Activated CD8-positive, alpha-beta memory T cell treated with anti-CD3 and anti-CD28 coated beads, Interleukin-2, amount 50 U/mL, for 1 hour (primary cell): ENCODE measurements around the gene RPS15.
A peak's percentile ranks its signal among the peaks of the same experiment; 100 is the strongest.
"Not testable (repeated sequence)": the region's sequence is repeated elsewhere in the genome, so short reads cannot be mapped to it uniquely, and the experiment has no call there.

Experiments
- DNase-seq: peaks from one replicate; pipeline ENCODE4 v3.0.0-alpha.2; 2020; ENCODE audit errors: extremely low read depth

RPS15 gene

DNA sequence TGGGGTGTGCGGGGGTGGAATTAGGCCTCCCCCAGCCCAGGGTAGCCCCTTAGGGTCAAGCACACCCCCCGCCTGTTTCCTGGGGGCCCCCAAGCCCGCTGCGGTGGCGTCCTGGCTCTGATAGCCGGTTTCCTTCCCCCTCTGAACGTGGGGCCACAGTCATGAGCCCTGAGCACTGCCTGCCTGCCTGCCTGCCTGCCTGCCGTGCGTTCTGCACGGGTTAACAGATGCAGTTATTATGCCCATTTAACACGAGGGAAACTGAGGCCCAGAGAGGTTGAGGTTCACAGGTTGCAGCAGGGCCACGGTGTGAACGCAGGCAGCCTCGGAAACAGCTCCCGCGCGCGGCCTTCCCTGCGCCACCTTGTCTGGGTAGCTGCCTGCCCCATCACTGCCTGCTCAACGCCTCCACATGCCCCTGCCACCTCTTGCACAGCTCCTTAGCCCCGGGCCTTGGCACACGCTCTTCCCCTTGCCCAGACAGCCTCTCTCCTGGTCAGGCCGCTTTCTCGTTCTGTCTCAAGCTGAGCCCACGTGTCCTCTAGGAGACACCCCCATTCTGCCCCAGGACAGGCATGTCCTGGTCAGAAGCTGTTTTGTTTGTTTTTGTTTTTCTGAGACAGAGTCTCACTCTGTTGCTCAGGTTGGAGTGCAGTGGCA is 35.7 kb upstream of the RPS15 start:
- no peak for DNase-seq

DNA sequence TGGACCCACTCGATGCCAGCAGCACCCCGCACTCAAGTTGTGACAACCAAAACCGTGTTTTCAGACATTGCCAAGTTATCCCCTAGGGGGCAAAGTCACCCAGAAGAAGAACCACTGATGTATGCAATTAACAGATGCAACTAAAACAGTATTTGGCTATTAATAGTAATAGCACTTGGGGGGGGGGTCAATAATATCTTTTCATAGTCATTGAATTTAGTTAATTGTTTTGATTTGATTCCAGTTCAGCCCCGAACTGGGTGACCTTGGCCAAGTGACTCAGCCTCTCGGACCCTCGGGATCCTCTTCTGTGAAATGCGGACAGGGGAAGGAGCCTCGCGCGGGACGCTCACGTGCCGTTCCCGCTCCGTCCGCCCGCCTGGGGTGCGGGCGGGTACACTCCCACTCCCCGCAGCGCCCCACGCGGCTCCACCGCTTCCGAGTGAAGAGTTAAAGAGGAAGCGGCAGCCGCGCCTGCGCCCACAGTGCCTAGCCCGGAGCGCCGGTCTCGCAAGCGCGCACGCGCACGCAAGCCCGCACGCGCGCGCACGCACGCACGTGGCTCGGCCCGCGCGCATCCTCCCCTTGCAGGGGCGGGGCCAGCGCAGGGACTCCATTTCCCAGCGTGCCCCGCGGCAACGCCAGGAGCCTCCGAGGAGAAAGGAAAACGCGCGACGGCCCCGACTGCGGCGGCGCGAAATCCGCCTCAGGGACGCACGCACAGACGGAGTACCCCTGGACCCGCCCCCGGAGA is 31.2 kb upstream of the RPS15 start:
- peak; percentile 92 for DNase-seq

DNA sequence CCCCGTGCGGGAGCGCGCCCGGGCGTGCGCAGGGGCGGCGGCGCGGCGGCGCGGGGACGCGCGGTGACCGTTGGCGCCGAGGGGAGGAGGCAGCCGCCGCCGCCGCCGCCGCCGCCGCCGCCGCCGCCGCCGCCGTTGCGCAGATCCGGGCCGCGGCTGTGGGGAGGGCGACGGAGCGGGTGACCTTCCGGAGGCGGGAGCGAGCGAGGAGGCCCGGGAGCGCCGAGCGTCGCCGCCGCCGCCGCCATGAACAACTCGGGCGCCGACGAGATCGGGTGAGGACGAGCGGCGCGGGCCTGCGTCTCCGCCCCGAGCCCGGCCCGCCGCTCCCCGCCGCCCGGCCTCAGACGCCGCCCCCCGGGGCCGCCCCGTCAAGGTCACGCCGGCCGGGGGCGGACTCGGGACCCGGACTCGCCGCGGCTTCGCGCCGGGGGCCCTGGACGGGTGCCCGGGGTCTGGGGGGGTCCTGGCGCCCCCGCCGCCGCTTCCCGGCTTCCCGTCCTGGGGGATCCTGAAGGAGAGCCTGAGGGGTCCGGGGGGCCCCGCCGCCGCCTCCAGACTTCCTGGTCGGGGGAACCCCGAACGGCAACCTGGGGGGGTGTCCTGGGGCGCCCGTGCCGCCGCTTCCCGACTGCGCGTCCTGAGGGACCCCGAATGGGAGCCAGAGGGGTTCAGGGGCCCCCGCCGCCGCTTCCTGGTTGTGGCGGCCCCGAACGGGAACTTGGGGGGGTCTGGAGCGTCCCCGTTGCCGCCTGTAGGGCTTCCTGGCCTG is 30.5 kb upstream of the RPS15 start, which contains the start of gene DAZAP1:
TSS of gene DAZAP1 (plus strand) at position 59 of the 772 bp plus-strand sequence. CDS start at position 247, 188 bp downstream.
- no peak for DNase-seq

DNA sequence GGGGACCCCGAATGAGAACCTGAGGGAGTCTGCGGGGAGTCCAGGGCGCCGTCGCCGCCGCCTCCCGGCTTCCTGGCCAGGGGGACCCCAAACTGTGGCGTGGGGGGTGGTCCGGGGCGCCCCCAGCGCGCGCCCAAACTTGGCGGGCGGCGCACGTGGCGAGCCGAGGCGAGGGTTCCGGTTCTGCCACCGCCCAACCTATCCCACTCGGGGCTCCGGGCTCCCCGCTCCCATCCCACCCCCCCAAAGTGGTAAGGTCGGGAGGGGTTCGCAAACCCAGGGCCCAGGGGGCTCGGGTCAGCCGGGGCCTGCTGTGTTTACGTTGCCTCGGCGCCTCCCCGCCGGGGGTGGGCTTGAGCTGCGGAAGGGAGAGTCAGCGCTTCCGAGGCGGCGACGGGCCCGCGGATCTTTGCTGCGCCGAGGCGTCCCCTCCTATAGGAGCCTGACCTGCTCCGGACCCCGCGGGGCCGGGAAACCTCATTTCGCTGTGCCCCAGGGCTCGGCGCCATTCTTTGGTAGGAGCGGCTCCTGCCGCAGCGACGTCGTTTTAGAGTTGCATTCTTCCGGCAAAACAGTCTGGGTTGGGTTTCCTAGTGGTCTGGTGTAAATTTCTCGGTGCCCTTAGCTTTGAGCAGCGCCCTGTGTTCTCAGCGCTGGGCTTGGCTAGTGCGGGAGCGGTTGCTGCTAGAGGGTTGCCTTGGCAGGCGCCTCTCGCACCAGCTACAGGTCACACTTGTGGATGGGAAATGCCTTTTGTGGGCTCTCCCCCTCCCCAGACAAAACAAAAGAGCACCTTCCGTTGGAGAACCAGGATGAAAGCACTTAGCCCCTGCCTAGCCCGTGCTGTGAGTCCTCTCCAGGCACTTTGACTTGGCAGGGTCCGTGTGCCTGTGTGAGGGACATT is 29.6 kb upstream of the RPS15 start:
- DNase-seq, result no peak

DNA sequence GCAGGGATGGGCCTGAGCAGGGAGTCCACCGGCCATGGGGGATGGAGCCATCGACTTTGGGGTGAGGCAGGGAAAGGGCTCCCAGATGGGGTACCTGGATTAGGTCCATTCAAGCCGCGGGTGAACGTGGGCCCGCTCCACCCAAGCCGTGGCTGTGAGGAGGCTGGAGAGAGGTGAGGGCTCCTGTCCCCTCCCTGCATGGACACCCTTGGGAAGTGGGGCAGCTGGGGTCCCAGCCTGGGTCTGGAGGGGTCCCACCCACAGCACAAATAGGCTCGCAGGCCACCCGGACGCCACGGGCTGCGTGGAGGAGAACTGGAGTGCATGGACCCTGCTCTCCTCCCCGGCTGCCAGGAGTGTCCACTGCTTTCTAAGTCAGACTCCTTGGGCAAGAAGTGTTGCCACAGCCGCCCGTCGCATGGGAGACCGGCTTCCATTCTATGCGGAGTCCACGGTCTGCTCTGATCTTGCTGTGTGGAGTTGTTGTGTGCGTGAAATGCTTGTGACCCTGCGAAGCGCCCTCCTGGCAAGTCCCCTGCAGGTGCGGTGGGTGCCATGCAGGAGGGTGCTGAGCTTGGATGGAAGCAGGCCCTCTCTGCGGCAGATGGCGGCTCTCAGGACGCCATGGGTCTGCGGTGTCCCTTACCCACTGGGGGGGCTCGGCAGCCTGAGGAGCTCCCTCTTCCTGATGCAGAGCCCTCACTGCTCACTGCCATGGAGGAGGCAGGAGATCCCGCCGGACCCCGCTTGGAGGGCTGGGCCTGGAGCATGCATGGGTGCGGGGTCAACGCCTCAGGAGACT is 28.8 kb upstream of the RPS15 start:
- DNase-seq, result no peak

DNA sequence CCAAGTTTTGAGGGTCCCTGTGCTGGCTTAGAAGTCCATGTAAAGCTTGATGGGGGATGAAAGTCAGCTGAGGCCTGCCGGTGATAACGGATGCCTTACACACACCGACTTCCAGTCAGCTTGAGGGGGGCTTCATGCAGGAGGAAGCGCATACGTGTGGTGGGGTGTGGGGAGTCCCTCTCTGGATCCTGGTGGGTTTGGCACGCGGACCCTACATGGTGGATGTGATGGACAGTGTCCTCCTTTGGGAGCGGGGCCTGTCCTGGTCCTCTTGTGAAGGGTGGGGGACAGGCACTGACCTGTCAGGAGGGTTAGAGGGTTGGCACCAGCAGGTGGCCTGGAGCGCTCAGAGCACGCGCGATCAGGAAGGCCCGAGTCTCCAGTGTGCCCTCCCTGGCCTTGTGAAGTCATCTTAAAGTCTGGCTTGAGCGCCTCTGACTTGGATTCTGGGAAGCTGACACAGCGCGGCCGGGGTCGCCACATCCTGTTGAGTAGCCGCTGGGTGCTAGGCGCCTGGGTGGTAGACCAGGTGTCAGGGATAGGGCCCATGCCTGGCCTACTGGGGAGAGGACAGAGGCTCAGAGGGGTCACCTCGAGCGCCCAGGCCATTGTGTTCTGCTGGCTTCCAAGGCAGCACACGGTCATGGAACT is 27.9 kb upstream of the RPS15 start:
- no peak for DNase-seq

DNA sequence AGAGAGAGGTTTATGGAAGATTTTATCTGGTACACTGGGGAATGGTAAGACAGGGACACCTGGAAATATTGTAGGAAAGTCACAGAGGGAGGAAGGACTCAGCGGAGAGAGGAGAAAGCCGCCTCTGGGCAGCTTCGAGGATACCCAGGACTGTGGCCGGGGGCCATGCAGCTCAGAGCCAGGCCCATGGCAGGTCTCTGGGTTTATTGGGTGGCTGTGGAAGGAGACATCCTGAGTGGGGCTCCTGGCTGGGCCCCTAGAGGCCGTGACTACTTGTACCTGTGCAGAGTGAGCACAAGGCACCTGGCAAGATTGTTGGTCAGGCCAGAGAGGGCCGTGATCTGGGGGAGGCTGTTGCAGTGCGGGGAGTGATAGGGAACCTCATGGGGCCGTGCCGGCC is 27.4 kb upstream of the RPS15 start:
- no peak for DNase-seq

DNA sequence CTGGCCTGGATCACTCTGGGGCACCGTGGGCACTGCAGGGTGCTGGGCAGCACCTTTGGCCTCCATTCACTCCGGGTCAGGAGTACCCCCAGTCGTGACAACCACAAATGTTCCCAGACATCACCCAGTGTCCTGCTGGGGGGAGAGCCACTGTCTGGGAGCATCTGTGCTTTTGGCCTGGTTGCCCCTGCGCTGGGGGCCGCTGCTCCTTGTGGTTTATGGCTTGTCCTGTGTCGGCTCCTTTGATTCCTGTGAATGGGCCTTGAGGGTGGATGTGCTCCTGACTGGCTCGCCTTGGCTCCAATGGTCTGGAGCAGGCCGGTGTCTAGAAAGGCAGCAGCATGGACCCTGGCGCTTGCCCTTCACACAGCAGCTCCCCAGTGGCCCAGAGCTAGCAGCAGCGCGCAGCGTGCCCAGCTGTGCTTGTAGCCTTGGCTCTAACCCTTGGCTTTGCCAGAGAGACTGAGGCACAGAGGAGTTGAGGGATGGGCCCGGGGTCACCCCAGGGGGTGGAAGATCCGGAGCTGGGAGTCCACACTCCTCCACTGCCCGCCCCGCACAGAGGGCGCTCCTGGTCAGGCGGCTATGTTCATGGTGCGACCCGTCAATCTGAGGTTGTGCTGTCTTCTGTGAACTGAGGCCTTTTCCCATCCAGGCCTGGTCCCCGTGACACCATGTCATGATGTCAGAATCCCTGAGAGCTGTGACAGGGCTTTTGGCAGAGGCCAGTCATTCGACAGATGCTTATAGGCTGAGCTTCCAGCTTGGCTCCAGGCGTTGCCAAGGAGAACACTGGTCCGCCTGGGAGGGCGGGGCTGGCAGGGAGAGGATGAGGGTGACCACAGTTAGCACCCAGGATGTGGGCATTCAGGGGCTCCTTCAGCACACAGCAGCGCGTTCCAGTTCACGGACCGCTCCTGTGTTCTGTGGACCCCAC is 26.7 kb upstream of the RPS15 start:
- DNase-seq, result no peak

DNA sequence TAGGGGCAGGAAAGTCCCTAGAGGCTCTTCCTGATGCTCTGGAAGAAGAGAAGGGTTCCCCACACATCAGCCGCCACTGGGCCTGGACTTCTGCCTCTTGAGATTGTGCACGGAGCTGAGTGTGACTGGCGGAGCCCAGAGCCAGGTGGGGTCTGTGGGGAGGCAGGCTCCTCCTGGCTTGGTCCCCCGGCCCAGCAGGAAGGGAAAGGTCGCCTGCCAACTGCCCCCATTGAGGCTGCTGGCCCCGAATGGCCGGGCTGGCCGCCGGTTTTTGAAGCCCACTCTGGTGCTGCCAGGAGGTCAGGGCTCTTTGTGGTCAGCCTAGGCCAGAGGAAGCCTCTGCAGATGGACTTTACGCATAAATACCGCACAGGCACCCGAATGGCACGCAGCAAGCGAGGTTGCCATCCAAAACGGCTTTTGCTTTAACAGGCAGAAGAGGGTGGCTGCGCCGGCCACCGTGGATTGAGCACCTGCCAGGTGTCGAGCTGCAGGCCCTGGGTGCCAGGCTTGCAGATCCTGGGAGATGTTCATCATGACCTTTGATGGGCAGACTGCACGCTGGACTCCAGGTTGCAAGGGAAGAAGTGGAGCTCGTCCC is 25.8 kb upstream of the RPS15 start:
- no peak for DNase-seq

DNA sequence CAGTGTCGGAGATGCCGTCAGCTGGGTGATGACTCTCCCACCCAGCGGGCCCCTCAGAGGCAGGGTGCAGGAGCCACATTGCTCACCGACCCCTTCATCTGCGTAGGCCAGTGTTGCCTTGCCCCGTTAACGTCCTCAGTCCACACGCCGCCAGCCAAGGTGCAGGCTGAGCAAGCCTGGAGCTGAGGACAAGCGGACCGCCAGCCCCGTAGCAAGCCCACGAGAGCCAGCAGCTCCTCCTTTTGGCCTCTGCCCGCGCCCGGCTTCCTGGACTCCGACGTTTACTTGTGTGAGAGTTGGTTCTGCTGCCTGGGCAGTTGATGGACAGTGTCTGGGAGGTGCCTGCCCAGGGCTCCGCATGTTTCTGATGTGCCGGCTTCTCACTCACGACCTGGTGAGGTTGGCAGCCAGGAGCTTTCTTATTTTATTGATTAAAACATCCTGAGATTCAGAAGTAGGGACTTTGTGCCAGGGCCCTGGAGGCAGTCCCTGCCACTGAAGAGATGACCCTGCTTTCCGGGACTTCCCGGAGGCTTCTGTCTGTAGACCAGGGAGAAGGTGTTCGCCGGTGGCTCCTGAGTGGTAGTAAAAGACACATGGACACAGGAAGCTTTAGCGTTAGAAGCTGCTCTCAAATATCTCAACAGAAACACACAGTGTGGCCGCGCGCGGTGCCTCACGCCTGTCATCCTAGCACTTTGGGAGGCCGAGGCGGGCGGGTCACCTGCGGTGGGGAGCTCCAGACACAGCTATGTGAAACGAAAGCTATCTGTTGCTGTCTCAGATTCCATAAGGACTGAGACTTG is 25.0 kb upstream of the RPS15 start:
- no peak for DNase-seq

DNA sequence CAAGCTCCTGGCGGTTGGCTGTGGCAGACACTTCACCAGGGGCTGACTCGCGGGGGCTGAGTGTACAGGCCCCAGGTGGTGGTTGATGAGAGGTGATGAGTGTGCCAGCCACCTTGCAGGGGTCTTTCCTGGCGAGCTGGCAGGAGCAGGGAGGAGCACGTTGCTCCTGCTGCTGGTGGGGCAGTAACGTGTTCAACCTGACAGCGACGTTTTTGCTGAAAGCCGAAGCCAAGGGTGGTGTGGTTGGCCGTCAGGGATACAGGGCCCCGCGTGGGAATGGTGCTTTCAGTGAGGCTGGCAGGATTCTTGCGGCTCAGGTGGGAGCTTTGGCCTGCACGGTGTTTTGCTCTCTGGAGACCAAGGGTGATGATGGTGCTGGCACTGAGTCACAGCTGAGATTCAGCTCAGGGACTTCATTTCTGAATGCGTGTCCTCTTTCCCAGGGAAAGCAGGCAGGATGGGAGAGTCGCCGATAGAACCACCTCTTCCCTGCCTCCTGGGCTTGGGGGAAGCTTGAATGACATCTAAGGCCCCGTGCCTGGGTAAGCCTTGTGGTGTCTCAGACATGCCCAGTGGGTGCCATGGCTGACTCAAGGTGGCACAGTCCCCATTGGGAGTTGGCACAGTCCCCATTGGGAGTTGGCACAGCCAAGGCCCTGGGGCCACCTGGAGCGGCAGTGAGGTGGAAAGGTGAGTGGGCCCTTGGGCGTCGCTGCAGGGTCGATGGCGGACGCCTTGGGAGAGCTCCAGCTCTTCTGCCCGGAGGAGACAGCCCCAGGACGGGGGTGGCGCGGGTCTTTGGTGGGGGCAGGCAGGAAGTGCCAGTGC is 22.0 kb upstream of the RPS15 start:
- no peak for DNase-seq

DNA sequence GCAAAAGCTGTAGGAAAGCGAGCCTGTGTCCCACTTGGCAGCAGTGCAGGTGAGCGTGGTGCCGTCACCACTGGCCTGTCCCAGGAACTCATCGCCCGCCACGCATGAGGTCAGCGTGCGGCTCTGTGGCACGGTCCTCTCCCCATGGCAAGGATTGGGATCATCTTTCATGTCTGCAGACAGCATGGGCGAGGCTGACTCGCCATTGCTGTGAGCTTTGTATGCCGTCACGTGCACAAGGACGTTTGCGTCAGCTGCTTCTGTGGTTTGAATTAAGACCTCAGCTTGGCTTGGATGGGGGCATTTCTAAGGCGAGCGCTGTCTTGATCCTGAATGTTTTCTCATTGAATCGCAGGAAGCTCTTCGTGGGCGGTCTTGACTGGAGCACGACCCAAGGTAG is 21.1 kb upstream of the RPS15 start:
- DNase-seq, result no peak

DNA sequence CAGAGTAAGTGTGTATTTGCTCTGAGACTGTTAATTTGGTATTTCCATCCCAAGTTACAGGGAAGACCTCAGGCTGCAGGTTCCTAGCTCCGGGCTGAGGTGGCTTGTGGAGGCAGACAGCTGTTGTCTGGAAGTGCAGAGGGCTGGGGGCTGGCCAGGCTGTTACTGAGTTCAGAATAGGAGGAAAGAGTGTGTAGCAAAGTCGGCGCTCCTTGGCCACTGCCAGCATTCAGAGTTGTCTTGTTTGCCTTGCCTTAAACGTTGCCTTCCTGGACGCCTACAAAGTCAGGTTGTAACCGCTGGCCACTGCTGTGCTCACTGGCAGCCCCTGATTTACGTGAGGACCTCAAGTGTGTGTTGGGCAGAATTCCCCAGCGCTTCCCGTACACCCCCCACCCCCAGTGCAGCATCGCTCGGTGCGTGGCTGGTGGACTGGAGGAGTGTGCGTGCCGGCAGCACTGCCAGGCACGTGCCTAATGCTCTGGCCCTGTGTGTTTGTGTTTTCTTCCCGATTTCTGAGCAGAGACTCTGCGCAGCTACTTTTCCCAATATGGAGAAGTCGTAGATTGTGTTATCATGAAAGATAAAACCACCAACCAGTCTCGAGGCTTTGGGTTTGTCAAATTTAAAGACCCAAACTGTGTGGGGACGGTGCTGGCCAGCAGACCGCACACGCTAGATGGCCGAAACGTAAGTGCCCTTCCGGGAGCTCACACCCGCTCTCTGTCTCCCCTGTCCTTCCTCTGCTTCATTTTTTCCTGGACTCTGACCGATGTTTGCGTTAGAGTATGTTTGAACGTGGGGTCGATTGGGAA is 20.3 kb upstream of the RPS15 start:
- DNase-seq, result no peak

DNA sequence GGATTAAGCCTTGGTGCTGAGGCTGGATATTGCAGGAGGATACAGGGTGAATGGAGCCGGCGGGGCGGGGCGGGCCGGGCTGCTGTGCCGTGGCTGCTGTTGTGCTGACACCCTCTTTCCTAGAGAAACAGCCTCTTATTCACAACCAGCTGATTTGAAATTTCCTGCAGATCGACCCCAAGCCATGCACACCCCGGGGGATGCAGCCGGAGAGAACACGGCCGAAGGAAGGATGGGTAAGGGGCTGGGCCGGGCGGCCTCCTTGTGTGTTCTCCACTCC is 19.8 kb upstream of the RPS15 start:
- DNase-seq, result no peak

DNA sequence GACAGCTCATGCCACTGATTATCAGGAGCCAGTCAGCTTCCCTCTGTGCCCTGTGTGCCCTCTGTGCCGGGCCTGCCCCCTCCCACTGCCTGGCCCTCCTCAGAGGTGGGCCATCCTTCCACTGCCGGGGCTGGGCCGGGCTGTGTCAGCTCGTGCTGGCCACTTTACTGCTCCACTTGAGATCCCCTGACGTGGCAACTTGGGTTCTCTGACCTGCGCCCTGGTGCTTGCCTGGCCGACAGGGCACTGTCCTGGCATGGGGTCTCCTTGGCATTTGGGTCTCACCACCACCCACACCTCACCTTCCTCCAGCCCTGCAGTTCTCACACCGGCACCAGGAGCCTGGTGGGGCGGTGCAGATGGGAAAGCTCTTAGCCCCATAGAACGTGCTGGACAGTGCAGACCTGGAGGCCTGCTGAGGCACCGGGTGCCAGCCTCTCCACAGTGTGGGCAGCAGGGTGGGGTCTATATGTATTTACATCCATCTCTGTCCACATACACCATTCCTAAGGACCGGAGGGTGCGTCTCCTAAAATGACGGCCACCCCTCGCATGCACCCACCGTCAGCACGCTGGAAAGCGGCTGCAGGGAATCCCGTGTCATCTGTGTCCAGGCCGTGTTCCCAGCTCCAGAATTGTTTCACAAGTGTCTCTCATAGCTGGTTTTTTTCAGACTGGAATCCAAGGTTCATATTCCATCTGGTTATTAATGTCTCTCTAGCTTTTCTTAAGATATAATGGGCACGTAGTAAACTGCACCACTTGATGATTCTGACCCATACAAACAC is 19.1 kb upstream of the RPS15 start:
- DNase-seq, result no peak

DNA sequence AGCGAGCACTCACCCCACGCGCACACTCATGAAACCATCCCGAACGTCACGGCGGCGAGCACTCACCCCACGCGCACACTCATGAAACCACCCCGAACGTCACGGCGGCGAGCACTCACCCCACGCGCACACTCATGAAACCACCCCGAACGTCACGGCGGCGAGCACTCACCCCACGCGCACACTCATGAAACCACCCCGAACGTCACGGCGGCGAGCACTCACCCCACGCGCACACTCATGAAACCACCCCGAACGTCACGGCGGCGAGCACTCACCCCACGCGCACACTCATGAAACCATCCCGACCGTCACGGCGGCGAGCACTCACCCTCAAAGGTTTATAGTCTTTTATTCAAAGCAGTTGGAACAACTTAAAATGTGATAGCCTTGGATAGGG is 18.1 kb upstream of the RPS15 start:
- not testable (repeated sequence) for DNase-seq
